Psoas muscle (tissue), 8 donors: ENCODE measurements around the gene SPTBN4. TPM values are rescaled to one million over a fixed set of nuclear protein-coding genes. Genes with fewer than 3 reads are reported as not detected.
"Not testable (repeated sequence)": the region's sequence is repeated elsewhere in the genome, so short reads cannot be mapped to it uniquely, and the experiment has no call there.

Source experiments
- ATAC-seq, 4 donors: fragments of 200-7000 bp; cut with Tn5 transposase; one replicate each; pipeline ENCODE4 v1.9.1; 2020; ENCODE audit warnings: moderate library complexity in 3 of 4, mild to moderate bottlenecking in 2 of 4
- DNase-seq, 2 donors: peaks; one replicate each; pipeline ENCODE4 v3.0.0-alpha.2; 2020
- H3K27ac ChIP-seq: fragments of 200-600 bp; one replicate; pipeline ENCODE4 v1.8.0; 2022
- H3K27me3 ChIP-seq, 3 donors: fragments of 200-600 bp in 1 of 3; one replicate each; pipeline versions ENCODE4 v1.6.1 to v1.8.0; 2013 to 2022; ENCODE audit warnings: low read length in 2 of 3, mild to moderate bottlenecking in 2 of 3, moderate library complexity in 1 of 3; ENCODE audit not compliant: insufficient read depth in 3 of 3
- H3K36me3 ChIP-seq, 2 donors: fragments of 200-600 bp in 1 of 2; one replicate each; pipeline versions ENCODE4 v1.6.1 to v1.8.0; 2013 to 2022; ENCODE audit warnings: low read depth in 1 of 2, mild to moderate bottlenecking in 1 of 2, moderate library complexity in 1 of 2; ENCODE audit not compliant: insufficient read depth in 1 of 2
- H3K4me1 ChIP-seq: fragments of 200-600 bp; one replicate; pipeline ENCODE4 v1.8.0; 2022
- H3K4me3 ChIP-seq: fragments of 200-600 bp; one replicate; pipeline ENCODE4 v1.8.0; 2022; ENCODE audit warnings: mild to moderate bottlenecking
- H3K9me3 ChIP-seq: fragments of 200-600 bp; one replicate; pipeline ENCODE4 v1.8.0; 2022
- WGBS, 3 donors: extraction: QIAGEN DNeasy Blood & Tissue Kit; methylation state at CpG; one replicate each; pipeline versions ENCODE4 v1.1.6 to v1.1.7; 2013; 5-methylcytosine and 5-hydroxymethylcytosine counted together
- intact Hi-C, 2 donors: fragments of 100-400 bp; cut with DNase I; formaldehyde crosslinking; loops; one replicate each; pipeline versions ENCODE4 v1.11.0 to v1.14.2; 2022
- polyA plus RNA-seq, 3 donors: library from polyadenylated mRNA; stranded (reverse); fragments of 200-250 nt; gene quantifications; one replicate each; pipeline ENCODE4 v1.2.3, GENCODE V29; 2013
- total RNA-seq, 4 donors: library from RNA; stranded (reverse); fragmentation: NEBNext Ultra II Directional in 2 of 4; extraction: Animal tissue kit (Norgen Biotek cat#: 25700) in 2 of 4; gene quantifications; one replicate each; pipeline versions ENCODE4 v1.2.1 to v1.2.4, GENCODE V29; 2021 to 2023
- TF ChIP-seq, protein P1 (sequence below): fragments of 200-600 bp; IDR thresholded peaks from one replicate; pipeline ENCODE4 v1.8.0; 2022; ENCODE audit warnings: antibody characterized with exemption
- donor health status: healthy with polysubstance abuse.
- donor health status: DM: no; HTN: no; CAD: no; lungs with moderate emphysema.
- donor health status: Bipolar disorder and iron deficiency.
- donor health status: healthy.
- donor health status: DM: yes; HTN: yes; CAD: no.
- donor health status: DM: no; HTN: no; CAD: no.
- donor health status: DM: no; HTN: no; CAD: no.
- donor health status: DM: yes; HTN: yes; CAD: no.

The SPTBN4 gene
- total and polyA plus RNA-seq, 7 donors: 0.66 to 4.7 (median 2.8) TPM

DNA sequence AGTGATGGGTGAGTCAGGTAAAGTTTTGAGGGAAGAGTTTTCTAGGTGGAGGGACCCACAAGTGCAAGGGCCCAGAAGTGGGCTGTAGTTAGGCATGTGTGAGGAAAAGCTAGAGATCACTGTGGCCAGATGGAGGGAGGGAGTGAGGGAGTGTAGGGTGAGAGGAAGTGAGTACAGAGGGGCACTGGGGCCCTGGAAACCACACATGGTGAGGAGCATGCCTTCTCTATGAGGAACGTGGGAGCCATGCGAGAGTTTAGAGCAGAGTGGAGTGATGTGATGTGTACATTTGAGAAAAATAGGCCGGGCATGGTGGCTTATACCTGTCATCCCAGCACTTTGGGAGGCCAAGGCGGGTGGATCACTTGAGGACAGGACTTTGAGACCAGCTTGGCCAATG is 95.1 kb downstream of the SPTBN4 start:
- no peaks in the 10 kb centered on the region for H3K36me3 ChIP-seq
- no peaks in the 10 kb centered on the region for H3K4me1 ChIP-seq
- intact Hi-C loops: no loop called here
- no peak for ATAC-seq
- H3K27ac ChIP-seq: no peak overlapping the region
- 72 to 83% (median 77%) methylated on average over 4 of the region's 4 CpGs for WGBS, 3 donors
- no peak for DNase-seq
- TF ChIP-seq, protein P1, sequence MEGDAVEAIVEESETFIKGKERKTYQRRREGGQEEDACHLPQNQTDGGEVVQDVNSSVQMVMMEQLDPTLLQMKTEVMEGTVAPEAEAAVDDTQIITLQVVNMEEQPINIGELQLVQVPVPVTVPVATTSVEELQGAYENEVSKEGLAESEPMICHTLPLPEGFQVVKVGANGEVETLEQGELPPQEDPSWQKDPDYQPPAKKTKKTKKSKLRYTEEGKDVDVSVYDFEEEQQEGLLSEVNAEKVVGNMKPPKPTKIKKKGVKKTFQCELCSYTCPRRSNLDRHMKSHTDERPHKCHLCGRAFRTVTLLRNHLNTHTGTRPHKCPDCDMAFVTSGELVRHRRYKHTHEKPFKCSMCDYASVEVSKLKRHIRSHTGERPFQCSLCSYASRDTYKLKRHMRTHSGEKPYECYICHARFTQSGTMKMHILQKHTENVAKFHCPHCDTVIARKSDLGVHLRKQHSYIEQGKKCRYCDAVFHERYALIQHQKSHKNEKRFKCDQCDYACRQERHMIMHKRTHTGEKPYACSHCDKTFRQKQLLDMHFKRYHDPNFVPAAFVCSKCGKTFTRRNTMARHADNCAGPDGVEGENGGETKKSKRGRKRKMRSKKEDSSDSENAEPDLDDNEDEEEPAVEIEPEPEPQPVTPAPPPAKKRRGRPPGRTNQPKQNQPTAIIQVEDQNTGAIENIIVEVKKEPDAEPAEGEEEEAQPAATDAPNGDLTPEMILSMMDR: no peak
- H3K27me3 ChIP-seq: peaks cover 0 to 37% (median 11%) of the 10 kb centered on the region in 3 donors
- H3K4me3 ChIP-seq: no peak overlapping the region
- no peaks in the 10 kb centered on the region for H3K9me3 ChIP-seq

DNA sequence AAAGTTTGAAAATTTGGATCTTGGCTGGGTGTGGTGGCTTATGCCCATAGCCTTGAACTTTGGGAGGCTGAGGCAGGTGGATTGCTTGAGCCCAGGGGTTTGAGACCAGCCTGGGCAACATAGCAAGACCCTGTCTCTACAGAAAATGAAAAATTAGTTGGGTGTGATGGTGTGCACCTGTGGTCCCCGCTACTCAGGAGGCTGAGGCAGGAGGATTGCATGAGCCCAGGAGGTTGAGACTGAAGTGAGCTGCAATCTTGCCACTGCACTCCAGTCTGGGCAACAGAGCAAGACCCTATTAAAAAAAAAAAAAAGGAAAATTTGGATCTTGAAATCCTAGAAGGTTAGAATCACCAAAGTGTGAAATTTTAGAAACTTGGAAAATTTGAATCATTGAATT is 97.7 kb downstream of the SPTBN4 start:
- H3K36me3 ChIP-seq, H3K4me1 ChIP-seq, H3K27ac ChIP-seq, H3K9me3 ChIP-seq, intact Hi-C loops, H3K4me3 ChIP-seq, ATAC-seq, DNase-seq: not testable (repeated sequence)
- H3K27me3 ChIP-seq: peaks cover 0 to 53% (median 15%) of the 10 kb centered on the region in 3 donors
- 79 to 89% (median 85%) methylated on average over 1 of the region's 1 CpG for WGBS, 3 donors

DNA sequence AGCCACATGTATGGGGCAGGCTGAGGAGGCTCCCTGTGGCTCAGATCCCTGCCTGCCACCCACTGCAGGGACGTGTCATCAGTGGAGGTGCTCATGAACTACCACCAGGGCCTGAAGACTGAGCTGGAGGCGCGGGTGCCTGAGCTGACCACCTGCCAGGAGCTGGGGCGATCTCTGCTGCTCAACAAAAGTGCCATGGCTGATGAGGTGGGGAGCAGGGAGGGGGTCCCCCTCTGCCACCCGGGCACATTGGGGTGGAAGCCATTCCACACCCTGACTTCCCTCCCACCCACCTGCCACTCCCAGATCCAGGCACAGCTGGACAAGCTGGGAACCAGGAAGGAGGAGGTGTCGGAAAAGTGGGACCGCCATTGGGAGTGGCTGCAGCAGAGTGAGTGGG is 98.6 kb downstream of the SPTBN4 start:
- ATAC-seq (no peak), DNase-seq (no peak)
- TF ChIP-seq, protein P1: no peak
- Histone ChIP-seq H3K27me3 (peaks cover 0 to 53% (median 12%) of the 10 kb centered on the region in 3 donors), H3K27ac (no peak overlapping the region), H3K4me1 (peaks cover 7% of the 10 kb centered on the region), H3K4me3 (no peak overlapping the region), H3K36me3 (no peaks in the 10 kb centered on the region), H3K9me3 (no peaks in the 10 kb centered on the region)
- 55 to 65% (median 58%) methylated on average over 6 to 7 of the region's 7 CpGs for WGBS, 3 donors
- intact Hi-C loops: no loop called here

DNA sequence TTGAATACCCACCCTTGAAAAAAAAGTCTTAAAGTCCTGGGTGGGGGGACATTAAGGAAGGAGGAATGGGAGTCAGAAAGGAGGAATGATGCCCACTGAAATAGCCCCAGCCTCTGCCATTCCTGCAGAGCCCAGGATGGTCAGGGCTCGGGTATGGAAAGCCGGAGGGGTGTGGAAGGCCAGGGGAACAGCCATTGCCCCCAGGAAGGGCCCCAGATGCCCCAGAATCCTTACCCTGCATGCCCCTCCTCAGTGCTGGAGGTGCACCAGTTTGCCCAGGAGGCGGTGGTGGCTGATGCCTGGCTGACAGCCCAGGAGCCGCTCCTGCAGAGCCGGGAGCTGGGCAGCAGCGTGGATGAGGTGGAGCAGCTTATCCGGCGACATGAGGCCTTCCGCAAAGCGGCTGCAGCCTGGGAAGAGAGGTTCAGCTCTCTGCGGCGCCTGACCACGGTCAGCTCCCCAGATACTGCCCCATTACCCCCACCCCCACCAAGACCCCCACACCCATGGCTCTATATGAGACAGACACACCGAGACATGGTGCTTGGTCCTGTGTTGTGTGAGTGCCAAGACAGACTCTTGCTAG is 99.2 kb downstream of the SPTBN4 start:
- H3K36me3 ChIP-seq: no peaks in the 10 kb centered on the region
- no peak overlapping the region for H3K27ac ChIP-seq
- H3K4me1 ChIP-seq: peaks cover 7% of the 10 kb centered on the region
- intact Hi-C loops: no loop called here
- WGBS, 3 donors: 60 to 64% (median 64%) methylated on average over 13 to 14 of the region's 14 CpGs
- no peak overlapping the region for H3K4me3 ChIP-seq
- ATAC-seq (no peak), DNase-seq (no peak)
- peaks cover 0 to 53% (median 12%) of the 10 kb centered on the region in 3 donors for H3K27me3 ChIP-seq
- TF ChIP-seq, protein P1: no peak
- no peaks in the 10 kb centered on the region for H3K9me3 ChIP-seq

DNA sequence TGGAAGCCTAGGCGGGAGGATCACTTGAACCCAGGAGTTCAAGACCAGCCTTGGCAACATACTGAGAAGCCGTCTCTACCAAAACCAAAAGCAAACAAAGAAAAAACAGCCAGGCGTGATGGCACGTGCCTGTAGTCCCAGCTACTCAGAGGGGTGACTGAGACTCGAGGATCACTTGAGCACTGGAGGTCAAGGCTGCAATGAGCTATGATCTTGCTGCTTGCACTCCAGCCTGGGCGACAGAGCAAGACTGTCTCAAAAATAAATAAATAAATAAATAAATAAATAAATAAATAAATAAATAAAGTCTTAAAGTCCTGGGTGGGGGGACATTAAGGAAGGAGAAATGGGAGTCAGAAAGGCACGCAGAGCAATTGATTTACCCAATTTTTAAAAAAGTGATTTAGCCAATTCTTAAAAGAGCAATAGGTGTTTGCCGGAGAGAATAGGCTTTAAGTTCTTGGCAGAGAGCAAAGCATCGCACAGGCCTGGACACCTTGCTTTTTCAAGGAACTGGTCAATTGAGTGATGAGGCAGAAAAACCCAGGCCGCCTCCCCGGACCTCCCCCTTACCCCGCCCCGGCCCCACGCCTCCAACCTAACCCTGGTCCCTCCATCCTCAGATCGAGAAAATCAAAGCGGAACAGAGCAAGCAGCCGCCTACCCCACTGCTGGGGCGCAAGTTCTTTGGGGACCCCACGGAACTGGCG is 100.4 kb downstream of the SPTBN4 start:
- no peaks in the 10 kb centered on the region for H3K9me3 ChIP-seq
- TF ChIP-seq, protein P1: no peak
- 23 to 30% (median 30%) methylated on average over 18 to 20 of the region's 20 CpGs for WGBS, 3 donors
- peak overlapping the region; percentile 58 for H3K4me3 ChIP-seq
- ATAC-seq: no peak
- peaks cover 0 to 53% (median 12%) of the 10 kb centered on the region in 3 donors for H3K27me3 ChIP-seq
- no peaks in the 10 kb centered on the region for H3K36me3 ChIP-seq
- peaks cover 7% of the 10 kb centered on the region for H3K4me1 ChIP-seq
- no peak for DNase-seq
- intact Hi-C loops: no loop called here
- no peak overlapping the region for H3K27ac ChIP-seq
